ENCODE data around the gene RAB20.

Gene RAB20

DNA sequence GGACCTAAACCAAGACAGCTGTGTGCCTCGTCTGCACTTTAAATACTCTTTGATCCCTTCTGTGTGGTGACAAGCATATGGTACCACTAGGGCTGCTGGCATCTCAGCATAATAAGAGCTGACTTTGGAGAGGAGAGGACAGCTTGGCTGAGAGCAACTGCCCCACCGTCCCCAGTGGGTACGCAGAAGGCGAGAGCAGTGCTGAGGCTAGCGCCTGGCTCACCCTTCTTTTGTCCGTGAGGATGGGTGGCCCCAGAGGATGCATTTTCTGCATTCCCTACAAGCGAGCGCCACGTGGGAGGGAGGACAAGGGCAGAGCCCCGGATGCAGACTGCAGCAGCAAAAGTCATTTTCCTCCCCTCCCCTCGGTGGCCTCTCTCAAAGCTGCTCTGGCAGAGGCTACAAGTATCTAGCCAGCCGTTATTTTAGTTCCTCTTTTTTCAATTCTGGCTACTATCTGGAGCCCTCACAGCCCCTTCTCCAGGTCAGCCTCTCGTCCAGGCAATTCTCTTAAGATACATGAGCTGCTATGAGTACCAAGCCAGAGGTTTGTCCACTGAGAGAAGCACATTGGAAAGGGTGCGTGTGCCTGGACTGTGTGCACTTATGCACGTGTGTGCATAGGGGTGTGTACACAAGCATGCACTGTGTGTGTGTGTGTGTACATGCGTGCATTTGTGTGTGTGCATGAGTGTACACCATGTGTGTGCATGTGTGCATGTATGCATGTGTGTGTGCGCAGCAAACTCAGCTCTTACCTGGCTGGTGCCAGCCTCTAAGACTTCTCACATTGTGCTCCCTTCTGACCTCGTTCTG, 51.3 kb downstream of the RAB20 start:
- DNase-seq (ENCODE audit: low read depth), result peak; percentile 22
- TF ChIP-seq, protein P1, sequence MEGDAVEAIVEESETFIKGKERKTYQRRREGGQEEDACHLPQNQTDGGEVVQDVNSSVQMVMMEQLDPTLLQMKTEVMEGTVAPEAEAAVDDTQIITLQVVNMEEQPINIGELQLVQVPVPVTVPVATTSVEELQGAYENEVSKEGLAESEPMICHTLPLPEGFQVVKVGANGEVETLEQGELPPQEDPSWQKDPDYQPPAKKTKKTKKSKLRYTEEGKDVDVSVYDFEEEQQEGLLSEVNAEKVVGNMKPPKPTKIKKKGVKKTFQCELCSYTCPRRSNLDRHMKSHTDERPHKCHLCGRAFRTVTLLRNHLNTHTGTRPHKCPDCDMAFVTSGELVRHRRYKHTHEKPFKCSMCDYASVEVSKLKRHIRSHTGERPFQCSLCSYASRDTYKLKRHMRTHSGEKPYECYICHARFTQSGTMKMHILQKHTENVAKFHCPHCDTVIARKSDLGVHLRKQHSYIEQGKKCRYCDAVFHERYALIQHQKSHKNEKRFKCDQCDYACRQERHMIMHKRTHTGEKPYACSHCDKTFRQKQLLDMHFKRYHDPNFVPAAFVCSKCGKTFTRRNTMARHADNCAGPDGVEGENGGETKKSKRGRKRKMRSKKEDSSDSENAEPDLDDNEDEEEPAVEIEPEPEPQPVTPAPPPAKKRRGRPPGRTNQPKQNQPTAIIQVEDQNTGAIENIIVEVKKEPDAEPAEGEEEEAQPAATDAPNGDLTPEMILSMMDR (conservative IDR thresholded peaks at IDR 0.05; ENCODE audit: low read length), result no peak
- no peak overlapping the region for H3K4me3 ChIP-seq (ENCODE audit: low read length)

DNA sequence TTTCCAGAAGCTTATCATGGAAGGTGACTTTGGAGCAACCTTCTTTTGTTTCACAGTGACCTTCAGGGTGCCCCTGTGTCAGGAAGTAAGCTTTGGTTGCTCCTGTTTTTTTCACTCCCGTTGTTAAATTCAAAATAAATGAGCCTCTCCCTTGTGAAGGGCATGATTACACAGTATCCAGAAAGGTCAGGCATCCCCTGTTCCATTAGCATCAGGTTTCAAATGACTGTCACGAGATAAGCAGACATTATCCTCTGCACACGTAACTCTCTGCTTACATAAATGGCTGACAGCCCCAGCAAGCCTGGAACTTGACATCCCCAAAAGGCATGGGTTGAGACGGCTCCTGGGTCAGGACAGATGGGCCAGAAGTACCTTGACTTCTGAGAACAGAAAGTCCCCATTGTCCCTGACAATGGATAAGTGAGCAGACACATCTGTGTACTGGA, 52.0 kb downstream of the RAB20 start:
- DNase-seq (ENCODE audit: low read depth), result no peak
- H3K4me3 ChIP-seq (ENCODE audit: low read length), result no peak overlapping the region
- TF ChIP-seq, protein P1 (conservative IDR thresholded peaks at IDR 0.05; ENCODE audit: low read length), result no peak

DNA sequence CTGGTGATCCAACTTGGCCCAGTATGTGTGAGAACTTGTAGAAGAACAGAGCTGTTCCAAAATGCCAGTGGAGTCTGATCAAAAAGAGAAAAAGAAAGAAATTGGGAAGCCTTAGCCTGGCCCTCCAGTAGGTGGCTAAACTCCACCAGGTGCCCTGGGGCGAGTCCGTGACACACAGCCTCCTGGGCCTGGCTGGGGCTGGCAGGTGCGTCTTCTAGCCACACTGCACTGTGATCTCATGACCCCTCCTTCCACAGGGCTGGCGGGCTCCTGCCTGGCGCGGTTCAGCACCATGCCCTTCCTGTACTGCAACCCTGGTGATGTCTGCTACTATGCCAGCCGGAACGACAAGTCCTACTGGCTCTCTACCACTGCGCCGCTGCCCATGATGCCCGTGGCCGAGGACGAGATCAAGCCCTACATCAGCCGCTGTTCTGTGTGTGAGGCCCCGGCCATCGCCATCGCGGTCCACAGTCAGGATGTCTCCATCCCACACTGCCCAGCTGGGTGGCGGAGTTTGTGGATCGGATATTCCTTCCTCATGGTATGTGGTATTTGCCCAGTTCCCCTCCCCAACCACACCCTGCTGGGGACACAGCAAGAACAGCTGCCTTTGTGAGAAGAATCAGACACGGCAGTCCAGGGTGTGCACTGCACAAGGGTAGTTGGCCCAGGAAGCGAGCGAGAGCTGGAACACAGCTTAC, 53.7 kb downstream of the RAB20 start:
- DNase-seq (ENCODE audit: low read depth), result no peak
- no peak overlapping the region for H3K4me3 ChIP-seq (ENCODE audit: low read length)
- TF ChIP-seq, protein P1 (conservative IDR thresholded peaks at IDR 0.05; ENCODE audit: low read length), result no peak

DNA sequence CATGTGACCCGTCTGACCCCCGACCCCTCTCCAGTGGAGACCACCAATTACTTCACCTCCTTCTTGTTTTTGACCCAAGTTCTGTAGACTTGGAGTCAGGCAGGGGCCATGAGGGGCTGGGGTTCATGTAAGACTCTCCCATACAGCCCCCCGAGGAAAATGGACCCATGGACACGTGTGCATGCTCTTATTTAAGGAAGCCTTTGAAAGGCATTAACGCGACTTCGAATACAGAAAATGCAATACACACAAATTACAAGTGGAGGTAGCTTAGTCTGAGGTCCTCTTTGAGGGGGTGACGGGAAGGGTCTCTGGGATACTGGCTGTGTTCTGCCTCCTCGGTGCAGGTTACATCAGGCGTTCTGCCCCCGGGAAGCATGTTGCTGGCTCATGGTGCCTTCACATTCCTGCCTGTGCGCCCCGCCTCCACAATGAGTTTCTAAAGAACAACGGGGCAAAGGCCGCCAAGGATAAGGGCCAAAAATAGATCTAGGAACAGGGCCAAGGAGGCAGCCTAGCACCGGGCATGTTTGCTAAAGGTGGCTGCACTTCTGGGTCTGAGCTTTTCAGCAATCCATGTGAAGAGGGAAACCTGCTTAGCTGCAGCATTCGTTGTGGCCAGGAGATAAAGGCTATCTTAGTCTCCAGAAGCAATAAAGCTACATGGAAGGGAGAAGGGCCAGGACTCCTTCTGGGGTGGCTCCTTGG, 54.5 kb downstream of the RAB20 start:
- H3K4me3 ChIP-seq (ENCODE audit: low read length), result no peak overlapping the region
- TF ChIP-seq, protein P1 (conservative IDR thresholded peaks at IDR 0.05; ENCODE audit: low read length), result no peak
- DNase-seq (ENCODE audit: low read depth), result no peak

DNA sequence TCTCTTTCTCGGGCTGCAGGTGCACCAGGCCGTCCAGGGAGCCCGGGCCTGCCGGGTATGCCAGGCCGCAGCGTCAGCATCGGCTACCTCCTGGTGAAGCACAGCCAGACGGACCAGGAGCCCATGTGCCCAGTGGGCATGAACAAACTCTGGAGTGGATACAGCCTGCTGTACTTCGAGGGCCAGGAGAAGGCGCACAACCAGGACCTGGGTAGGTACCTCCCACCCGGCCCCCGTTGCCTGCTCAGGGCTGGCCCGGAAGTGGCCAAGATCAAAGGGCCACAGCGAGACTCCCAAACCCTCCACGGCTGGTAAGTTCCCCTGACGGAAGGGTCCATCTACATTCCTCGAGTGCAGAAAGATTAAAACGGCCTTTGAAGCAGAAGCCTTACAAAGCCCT, 55.1 kb downstream of the RAB20 start:
- DNase-seq (ENCODE audit: low read depth), result no peak
- no peak overlapping the region for H3K4me3 ChIP-seq (ENCODE audit: low read length)
- TF ChIP-seq, protein P1 (conservative IDR thresholded peaks at IDR 0.05; ENCODE audit: low read length), result no peak

DNA sequence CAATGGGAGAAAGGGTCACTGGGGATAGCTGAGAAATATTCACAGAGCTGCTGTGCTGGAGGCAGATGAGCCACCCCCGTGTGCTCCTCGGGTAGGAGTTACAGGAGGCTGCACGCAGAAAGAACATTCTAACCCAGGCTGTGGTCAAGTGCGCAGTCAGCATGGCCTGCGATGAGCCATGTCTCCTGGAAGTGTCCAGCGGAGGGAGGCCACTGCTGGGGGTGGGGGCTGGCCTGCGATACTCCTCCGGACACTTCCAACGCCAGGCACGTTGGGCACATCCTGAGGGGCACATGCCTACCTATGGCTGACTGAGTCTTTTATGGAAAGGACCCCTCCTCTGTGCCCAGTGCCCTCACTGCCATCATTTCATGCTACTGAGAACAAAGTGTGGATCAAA, 55.9 kb downstream of the RAB20 start:
- H3K4me3 ChIP-seq (ENCODE audit: low read length), result no peak overlapping the region
- DNase-seq (ENCODE audit: low read depth), result no peak
- TF ChIP-seq, protein P1 (conservative IDR thresholded peaks at IDR 0.05; ENCODE audit: low read length), result no peak
